ENCODE measurements around the gene POLDIP3.
"Not testable (repeated sequence)": the region's sequence is repeated elsewhere in the genome, so short reads cannot be mapped to it uniquely, and the experiment has no call there.

Gene POLDIP3

GRCh38 chr22:42619261-42620063 lies 4.8 kb upstream of the POLDIP3 start:
- DNase-seq, result no peak

- no peak for DNase-seq
Observed at GRCh38 chr22:42617155-42617983, 2.7 kb upstream of the POLDIP3 start.

DNA sequence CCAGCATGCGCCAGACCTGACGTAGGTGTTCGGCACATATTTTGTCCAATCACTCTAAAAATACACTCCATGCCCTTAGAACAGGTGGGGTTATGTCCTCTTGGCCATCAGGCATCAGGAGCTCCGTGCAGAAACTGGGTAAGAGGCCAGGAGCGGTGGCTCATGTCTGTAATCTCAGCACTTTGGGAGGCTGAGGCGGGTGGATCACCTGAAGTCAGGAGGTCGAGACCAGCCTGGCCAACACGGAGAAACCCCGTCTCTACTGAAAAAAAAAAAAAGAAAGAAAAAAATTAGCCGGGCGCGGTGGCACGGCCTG lies 1.1 kb upstream of the POLDIP3 start:
- not testable (repeated sequence) for DNase-seq

DNA sequence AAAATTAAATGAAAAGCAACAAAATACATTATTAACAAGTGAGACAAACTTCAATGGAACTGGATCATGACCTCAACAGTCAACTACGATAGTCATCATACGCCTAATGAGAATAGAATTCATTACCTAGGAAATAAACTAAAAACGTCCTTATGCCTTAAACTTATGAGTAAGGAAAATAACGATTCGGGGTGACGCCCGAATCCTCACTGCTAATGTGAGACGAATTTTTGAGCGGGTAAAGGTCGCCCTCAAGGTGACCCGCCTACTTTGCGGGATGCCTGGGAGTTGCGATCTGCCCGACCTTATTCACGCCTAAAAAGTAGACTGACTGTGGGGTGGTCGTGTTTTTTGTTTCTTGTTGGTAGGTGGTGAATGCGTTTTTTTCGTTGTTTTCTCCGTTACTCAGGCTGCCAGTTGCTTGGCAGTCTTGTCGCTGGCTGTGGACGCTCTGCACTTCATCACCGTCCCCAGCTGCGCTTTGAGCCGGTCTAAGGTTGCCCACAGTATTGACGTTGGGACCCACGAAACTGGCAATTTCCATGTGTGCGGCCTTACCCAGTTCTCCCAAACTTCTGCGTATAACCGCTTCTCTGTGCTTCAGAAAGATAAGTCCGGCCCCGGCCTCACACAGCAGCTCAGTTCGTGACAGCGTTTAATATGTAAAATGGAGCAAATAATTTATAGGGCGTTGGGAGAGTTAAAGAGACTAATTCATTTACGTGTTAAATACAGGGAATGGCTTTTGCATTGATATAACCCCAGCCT lies 593 bp upstream of the POLDIP3 start:
- peak; percentile 89 for DNase-seq

DNA sequence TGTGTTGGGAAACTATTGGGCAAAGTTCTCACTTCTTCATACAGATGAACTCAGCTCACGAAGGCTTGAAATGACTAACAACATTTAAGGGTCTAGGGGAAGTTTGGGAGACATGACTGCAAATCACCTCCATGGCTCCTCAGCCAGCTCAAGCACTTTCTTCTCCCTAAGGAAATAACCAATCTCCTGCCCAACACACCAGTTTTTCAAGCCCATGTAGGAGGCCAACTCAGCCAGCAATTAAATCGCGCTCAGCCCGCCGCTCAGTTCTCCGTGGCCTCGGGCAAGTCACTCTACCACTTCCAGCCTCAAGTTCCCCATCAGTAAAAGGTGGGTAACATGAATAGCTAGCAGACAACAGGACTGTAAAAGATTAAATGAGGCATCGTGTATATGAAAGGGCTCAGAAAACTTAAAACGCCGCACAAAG lies 796 bp downstream of the POLDIP3 start:
- no peak for DNase-seq

DNA sequence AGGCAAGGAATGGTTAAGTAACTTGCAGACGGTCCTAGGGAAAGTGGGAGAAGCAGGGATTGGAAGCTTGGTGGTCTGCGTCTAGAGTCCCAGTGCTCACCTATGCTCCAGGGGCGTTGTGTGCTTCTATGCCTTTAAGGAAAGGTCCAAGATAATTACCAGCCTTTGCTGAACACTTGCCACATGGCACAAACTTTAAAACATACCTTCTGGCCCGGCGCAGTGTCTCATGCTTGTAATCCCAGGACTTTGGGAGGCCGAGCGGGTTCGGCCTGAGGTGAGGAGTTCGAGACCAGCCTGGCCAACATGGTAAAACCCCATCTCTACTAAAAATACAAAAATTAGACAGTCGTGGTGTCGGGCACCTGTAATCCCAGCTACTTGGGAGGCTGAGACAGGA lies 2.3 kb downstream of the POLDIP3 start:
- DNase-seq, result no peak

- no peak for DNase-seq
Observed at GRCh38 chr22:42611051-42611450, 3.6 kb downstream of the POLDIP3 start.

GRCh38 chr22:42610186-42610585 lies 4.5 kb downstream of the POLDIP3 start:
- no peak for DNase-seq

- DNase-seq, result no peak
Observed at GRCh38 chr22:42608823-42609361, 5.8 kb downstream of the POLDIP3 start.

DNA sequence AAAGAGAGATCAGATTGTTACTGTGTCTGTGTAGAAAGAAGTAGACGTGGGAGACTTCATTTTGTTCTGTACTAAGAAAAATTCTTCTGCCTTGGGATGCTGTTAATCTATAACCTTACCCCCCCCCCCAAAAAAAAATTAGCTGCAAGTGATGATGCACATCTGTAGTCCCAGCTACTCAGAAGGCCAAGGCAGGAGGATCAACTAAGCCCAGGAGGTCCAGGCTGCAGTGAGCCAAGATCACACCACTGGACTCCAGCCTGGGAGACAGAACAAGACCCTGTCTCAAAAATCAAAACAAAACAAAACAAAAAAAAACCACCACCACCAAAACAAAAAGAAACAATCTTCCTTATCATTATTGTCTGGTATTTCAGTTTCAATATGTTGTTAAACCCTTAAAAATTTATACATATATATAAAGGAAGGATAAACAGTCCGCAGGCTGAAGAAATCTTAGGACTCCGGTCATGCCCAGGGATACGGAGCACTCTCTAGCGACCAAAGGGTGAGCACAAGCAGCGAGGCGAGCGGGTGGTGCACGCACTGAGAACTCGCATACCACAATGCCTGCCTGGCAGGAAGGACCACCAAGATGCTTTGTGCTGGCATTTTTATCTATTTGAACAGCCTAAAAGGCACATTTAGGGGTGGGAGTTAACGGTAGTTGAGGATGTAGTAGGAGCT lies 6.4 kb downstream of the POLDIP3 start:
- no peak for DNase-seq

DNA sequence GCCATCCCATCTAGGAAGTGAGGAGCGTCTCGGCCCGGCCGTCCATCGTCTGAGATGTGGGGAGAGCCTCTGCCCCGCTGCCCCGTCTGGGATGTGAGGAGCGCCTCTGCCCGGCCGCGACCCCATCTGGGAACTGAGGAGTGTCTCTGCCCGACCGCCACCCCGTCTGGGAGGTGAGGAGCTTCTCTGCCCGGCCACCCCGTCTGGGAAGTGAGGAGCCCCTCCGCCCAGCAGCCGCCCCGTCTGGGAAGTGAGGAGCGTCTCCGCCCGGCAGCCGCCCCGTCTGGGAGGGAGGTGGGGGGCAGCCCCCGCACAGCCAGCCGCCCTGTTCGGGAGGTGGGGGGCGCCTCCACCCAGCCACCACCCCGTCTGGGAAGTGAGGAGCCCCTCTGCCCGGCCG lies 7.0 kb downstream of the POLDIP3 start:
- DNase-seq, result not testable (repeated sequence)

DNA sequence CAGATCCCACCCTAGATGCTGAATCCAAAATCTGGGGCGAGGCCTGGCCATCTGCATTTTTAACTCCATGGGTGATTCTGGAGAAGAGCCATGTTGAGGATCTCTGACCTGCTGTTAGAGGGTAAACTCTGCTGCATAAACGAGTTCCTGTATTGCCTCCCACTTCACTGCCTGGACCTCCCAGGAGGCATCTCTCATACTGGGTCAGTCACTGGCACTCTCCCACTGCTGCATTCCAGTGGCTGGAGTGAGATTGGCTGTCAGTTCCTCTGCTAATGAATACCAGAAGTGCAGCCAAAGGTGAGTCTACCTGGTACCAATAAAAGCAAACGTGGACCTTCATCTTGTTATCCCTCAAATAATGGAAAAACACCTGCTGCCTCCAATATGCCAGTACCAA lies 10.3 kb downstream of the POLDIP3 start:
- DNase-seq, result no peak

- no peak for DNase-seq
Observed at GRCh38 chr22:42603427-42603826, 11.3 kb downstream of the POLDIP3 start.

DNA sequence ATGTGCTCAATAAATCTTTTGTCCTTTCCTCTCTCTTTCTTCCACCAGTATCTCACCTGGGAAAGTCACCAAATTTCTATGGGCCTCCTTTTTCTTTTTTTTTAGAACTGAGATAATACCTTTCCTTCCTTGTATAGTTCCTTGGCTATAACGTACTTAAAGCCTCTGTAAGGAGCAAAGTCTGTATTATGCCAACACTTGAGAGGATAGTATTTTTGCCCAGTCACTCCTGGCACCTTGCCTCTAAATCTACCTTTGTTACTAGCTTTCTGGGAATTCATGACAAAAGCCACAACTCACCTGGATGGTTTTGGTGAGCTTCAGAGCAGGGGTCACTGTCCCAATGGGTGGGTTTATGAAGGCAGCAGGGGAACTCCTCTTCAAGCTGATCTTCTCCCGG lies 12.2 kb downstream of the POLDIP3 start:
- DNase-seq, result no peak

DNA sequence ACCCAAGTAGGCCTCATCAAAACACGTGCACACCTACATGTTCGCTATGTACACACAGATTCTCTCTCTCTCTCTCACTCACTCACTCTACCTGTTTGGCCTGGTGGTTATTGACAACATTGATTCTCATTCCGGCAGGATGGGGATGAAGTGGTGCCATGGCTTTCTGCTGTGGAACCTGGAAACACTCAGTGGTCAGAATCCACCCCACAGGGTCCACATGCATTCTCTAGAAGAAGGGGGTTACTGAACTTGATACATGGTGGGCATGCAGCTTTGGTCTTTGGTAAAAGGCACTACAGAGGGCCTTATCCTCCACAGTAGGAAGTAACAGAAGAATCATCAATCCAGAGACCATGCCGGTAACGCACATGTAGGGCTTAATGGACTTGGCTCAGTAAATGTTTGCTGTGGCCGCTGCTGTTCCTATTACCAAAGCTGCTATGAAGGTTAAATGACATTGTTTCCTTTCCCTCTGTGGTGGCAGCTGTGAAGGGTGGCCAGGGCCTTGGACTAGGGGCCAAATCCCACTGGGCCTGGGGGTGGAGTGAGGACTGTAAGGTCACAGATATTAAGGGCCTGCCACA lies 12.7 kb downstream of the POLDIP3 start:
- no peak for DNase-seq

DNA sequence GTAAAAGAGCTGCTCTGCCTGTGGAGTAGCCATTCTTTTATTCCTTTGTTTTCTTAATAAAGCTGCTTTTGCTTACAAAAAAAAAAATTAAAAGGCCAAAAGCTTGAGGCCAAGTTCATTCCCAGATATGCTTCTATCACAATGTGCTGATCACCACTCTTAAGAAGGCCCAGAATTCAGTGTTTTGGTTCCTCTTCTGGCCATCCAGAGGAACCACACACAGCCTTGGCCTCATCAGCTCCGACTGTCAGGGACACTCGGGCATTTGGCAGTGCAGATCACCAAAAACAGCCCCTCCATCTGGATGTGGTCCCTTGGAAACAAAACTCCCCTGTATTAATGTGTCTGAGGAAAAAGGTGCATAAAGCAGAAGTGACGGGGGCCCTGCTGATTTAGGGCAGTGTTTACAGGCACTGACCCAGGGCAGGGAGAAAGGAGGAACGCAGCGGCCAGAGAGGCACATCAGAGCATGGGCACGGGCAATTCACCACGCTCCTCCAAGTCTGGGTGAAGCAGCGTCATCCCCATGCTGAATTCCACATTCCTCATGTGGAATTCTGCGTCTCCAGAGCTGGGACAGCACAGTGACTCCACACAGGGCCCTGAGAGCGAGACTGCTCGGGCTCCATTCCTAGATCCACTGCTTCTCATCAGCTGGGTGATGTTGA lies 17.7 kb downstream of the POLDIP3 start:
- DNase-seq, result no peak

GRCh38 chr22:42596336-42596735 lies 18.3 kb downstream of the POLDIP3 start:
- DNase-seq, result no peak

DNA sequence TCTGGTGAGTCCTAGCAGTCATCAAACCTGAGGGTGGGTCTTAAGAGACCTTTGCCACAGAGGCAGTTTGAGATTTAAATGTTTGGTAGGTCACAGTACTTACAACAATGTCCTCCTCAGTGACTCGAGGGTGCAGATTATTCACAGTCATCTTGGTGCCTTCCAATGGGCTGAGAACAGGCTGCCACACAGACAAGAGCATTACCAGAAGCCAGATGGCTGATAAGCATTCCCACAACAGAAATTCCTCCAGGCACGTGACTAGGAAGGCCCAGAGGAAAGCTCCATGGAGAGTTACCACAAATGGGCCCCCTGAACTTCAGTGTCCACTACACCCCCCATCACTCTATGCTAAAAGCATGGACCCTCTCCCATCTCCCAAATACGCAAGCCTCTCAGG lies 19.2 kb downstream of the POLDIP3 start:
- DNase-seq, result no peak

GRCh38 chr22:42591987-42592386 lies 22.7 kb downstream of the POLDIP3 start:
- no peak for DNase-seq

- DNase-seq, result no peak
Observed at GRCh38 chr22:42587588-42588175, 27.0 kb downstream of the POLDIP3 start.

DNA sequence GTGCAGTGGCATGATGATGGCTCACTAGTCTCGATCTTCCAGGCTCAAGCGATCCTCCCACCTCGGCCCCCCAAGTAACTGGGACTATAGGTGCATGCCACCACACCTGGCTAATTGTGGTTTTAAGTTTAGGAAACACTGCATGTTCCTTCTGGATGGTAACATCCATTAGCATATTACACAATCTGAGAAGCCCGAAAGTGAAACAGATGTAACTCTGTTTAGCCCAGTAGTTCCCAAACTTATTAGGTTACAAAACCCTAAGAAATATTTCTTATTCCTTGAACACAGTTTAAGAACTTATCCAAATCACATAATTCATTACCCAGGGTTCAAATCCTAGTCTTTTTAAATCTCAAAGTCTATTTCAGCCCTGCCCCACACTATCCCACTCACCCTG lies 28.3 kb downstream of the POLDIP3 start:
- DNase-seq, result no peak
